Jurkat, Clone E6-1 (cell line): Measurements from ENCODE around the gene ULK4.
"Not testable (repeated sequence)": the region's sequence is repeated elsewhere in the genome, so short reads cannot be mapped to it uniquely, and the experiment has no call there.

Experiments
- DNase-seq: peaks from one replicate; pipeline ENCODE4 v3.0.0-alpha.2; 2011; ENCODE audit warnings: low read depth, low spot score
- H3K4me3 ChIP-seq: 2 replicates; pipeline ENCODE4 v1.5.1; 2011; ENCODE audit warnings: mild to moderate bottlenecking, low read length, control low read depth, moderate library complexity

ULK4 gene

GRCh38 chr3:41318520-41318919, 643.4 kb downstream of the ULK4 start:
- no peak overlapping the region for H3K4me3 ChIP-seq
- DNase-seq = no peak

- no peak overlapping the region for H3K4me3 ChIP-seq
- no peak for DNase-seq
These were observed 644.2 kb downstream of the ULK4 start for GRCh38 chr3:41317718-41318117.

GRCh38 chr3:41317298-41317697, 644.6 kb downstream of the ULK4 start:
- no peak overlapping the region for H3K4me3 ChIP-seq
- DNase-seq = no peak

GRCh38 chr3:41315126-41315525, 646.8 kb downstream of the ULK4 start:
- no peak for DNase-seq
- H3K4me3 ChIP-seq = no peak overlapping the region

GRCh38 chr3:41308119-41308518, 653.8 kb downstream of the ULK4 start:
- no peak for DNase-seq

GRCh38 chr3:41307065-41307464, 654.8 kb downstream of the ULK4 start:
- DNase-seq = no peak
- no peak overlapping the region for H3K4me3 ChIP-seq

More at GRCh38 chr3:41308119-41308518, 653.8 kb downstream of the ULK4 start:
- H3K4me3 ChIP-seq = no peak overlapping the region

GRCh38 chr3:41304593-41304992, 657.3 kb downstream of the ULK4 start:
- no peak for DNase-seq
- no peak overlapping the region for H3K4me3 ChIP-seq

- no peak overlapping the region for H3K4me3 ChIP-seq
- no peak for DNase-seq
These were observed 659.6 kb downstream of the ULK4 start for GRCh38 chr3:41302295-41302694.

GRCh38 chr3:41301548-41301947, 660.4 kb downstream of the ULK4 start:
- no peak overlapping the region for H3K4me3 ChIP-seq
- no peak for DNase-seq

GRCh38 chr3:41299036-41299435, 662.9 kb downstream of the ULK4 start:
- H3K4me3 ChIP-seq = no peak overlapping the region
- DNase-seq = no peak

GRCh38 chr3:41297750-41298149, 664.2 kb downstream of the ULK4 start:
- no peak overlapping the region for H3K4me3 ChIP-seq
- no peak for DNase-seq

GRCh38 chr3:41296556-41296955, 665.3 kb downstream of the ULK4 start:
- no peak for DNase-seq
- H3K4me3 ChIP-seq = no peak overlapping the region

GRCh38 chr3:41295740-41296139, 666.2 kb downstream of the ULK4 start:
- no peak for DNase-seq
- no peak overlapping the region for H3K4me3 ChIP-seq

- H3K4me3 ChIP-seq = no peak overlapping the region
- no peak for DNase-seq
These were observed 668.7 kb downstream of the ULK4 start for GRCh38 chr3:41293169-41293681.

- DNase-seq = no peak
- H3K4me3 ChIP-seq = no peak overlapping the region
These were observed 671.2 kb downstream of the ULK4 start for GRCh38 chr3:41290736-41291135.

GRCh38 chr3:41290306-41290705, 671.6 kb downstream of the ULK4 start:
- DNase-seq = no peak
- no peak overlapping the region for H3K4me3 ChIP-seq

GRCh38 chr3:41288785-41289184, 673.1 kb downstream of the ULK4 start:
- DNase-seq = no peak

GRCh38 chr3:41286305-41286704, 675.6 kb downstream of the ULK4 start:
- DNase-seq = no peak
- H3K4me3 ChIP-seq = no peak overlapping the region

More at GRCh38 chr3:41288785-41289184, 673.1 kb downstream of the ULK4 start:
- H3K4me3 ChIP-seq = no peak overlapping the region

GRCh38 chr3:41284934-41285333, 677.0 kb downstream of the ULK4 start:
- not testable (repeated sequence) for DNase-seq, H3K4me3 ChIP-seq

GRCh38 chr3:41277790-41278465, 684.0 kb downstream of the ULK4 start:
- no peak for DNase-seq
- no peak overlapping the region for H3K4me3 ChIP-seq

- DNase-seq = no peak
These were observed 685.7 kb downstream of the ULK4 start for GRCh38 chr3:41276191-41276590.

More at GRCh38 chr3:41276191-41276590, 685.7 kb downstream of the ULK4 start:
- H3K4me3 ChIP-seq = no peak overlapping the region
